ENCODE results near the gene PTPN13. TPM values are rescaled to one million over a fixed set of nuclear protein-coding genes. Genes with fewer than 3 reads are reported as not detected.

Gene PTPN13
- total RNA-seq, 3 donors from 2014 or later = 2.9 to 15.6 (median 3.7) TPM

GRCh38 chr4:86833615-86834014 lies 239.5 kb downstream of the PTPN13 start:
- H3K9me3 ChIP-seq = no peaks in the 10 kb centered on the region
- DNase-seq = no peak
- no peak for ATAC-seq

GRCh38 chr4:86834901-86835300 lies 240.8 kb downstream of the PTPN13 start:
- ATAC-seq = no peak
- no peak for DNase-seq
- Histone ChIP-seq H3K4me1 (ENCODE audit: low read depth) (no peaks in the 10 kb centered on the region), H3K4me3 (no peak overlapping the region), H3K36me3 (ENCODE audit: low read depth) (no peaks in the 10 kb centered on the region), H3K9me3 (no peaks in the 10 kb centered on the region)
- intact Hi-C loops (cut with DNase I, micrococcal nuclease) = no loop called here
- TF ChIP-seq CTCF (IDR thresholded peaks at IDR 0.05) = no peak

More at GRCh38 chr4:86833615-86834014, 239.5 kb downstream of the PTPN13 start:
- Histone ChIP-seq H3K36me3 (ENCODE audit: low read depth) (no peaks in the 10 kb centered on the region), H3K4me1 (ENCODE audit: low read depth) (no peaks in the 10 kb centered on the region), H3K4me3 (no peak overlapping the region)
- TF ChIP-seq CTCF (IDR thresholded peaks at IDR 0.05) = no peak
- intact Hi-C loops (cut with DNase I, micrococcal nuclease) = no loop called here

- Histone ChIP-seq H3K36me3 (ENCODE audit: low read depth) (no peaks in the 10 kb centered on the region), H3K4me3 (no peak overlapping the region), H3K9me3 (no peaks in the 10 kb centered on the region), H3K4me1 (ENCODE audit: low read depth) (no peaks in the 10 kb centered on the region)
- DNase-seq = no peak
- intact Hi-C loops (cut with DNase I, micrococcal nuclease) = no loop called here
- no peak for TF ChIP-seq CTCF (IDR thresholded peaks at IDR 0.05)
- no peak for ATAC-seq
These were observed 241.6 kb downstream of the PTPN13 start for GRCh38 chr4:86835677-86836076.

- DNase-seq (no peak), ATAC-seq (no peak)
- H3K36me3 ChIP-seq (ENCODE audit: low read depth) = no peaks in the 10 kb centered on the region
- H3K4me3 ChIP-seq = no peak overlapping the region
- intact Hi-C loops (cut with DNase I, micrococcal nuclease) = no loop called here
- H3K4me1 ChIP-seq (ENCODE audit: low read depth) = no peaks in the 10 kb centered on the region
- no peak for TF ChIP-seq CTCF (IDR thresholded peaks at IDR 0.05)
- H3K9me3 ChIP-seq = no peaks in the 10 kb centered on the region
These were observed 243.8 kb downstream of the PTPN13 start for GRCh38 chr4:86837691-86838503.

- TF ChIP-seq CTCF (IDR thresholded peaks at IDR 0.05) = no peak
- intact Hi-C loops (cut with DNase I, micrococcal nuclease) = no loop called here
- no peak overlapping the region for H3K4me3 ChIP-seq
- DNase-seq (no peak), ATAC-seq (no peak)
- no peaks in the 10 kb centered on the region for H3K36me3 ChIP-seq (ENCODE audit: low read depth)
- H3K9me3 ChIP-seq = no peaks in the 10 kb centered on the region
- no peaks in the 10 kb centered on the region for H3K4me1 ChIP-seq (ENCODE audit: low read depth)
These were observed 246.7 kb downstream of the PTPN13 start for GRCh38 chr4:86840858-86841257.
